OCI-LY1 (cell line): ENCODE results near the gene AGRN.

ENCODE experiments used
- H2AFZ ChIP-seq: fragments of 200-600 bp; sonication (generic), shearing (Covaris generic); 2 replicates; pipeline ENCODE4 v1.6.0; 2014; ENCODE audit warnings: antibody characterized with exemption, mild to moderate bottlenecking, low read length
- H3F3A ChIP-seq: fragments of 200-600 bp; sonication (generic), shearing (Covaris generic); 2 replicates; pipeline ENCODE4 v1.6.0; 2014; ENCODE audit warnings: mild to moderate bottlenecking, antibody characterized with exemption, low read length, moderate library complexity; ENCODE audit not compliant: insufficient read depth
- H3K27ac ChIP-seq: fragments of 200-600 bp; sonication (generic); 2 replicates; pipeline ENCODE4 v1.5.1; 2014; ENCODE audit warnings: low read length, mixed run types, mild to moderate bottlenecking, low read depth; ENCODE audit not compliant: poor library complexity, severe bottlenecking
- H3K27me3 ChIP-seq: fragments of 200-600 bp; sonication (generic); 2 replicates; pipeline ENCODE4 v1.6.0; 2014; ENCODE audit warnings: antibody characterized with exemption, mild to moderate bottlenecking, low read length, moderate library complexity; ENCODE audit not compliant: insufficient read depth
- H3K36me3 ChIP-seq: fragments of 200-600 bp; sonication (generic); 2 replicates; pipeline ENCODE4 v1.6.1; 2014; ENCODE audit warnings: mild to moderate bottlenecking, antibody characterized with exemption, low read length, moderate library complexity, mixed read lengths; ENCODE audit not compliant: insufficient read depth
- H3K4me1 ChIP-seq: fragments of 200-600 bp; sonication (generic); 2 replicates; pipeline ENCODE4 v1.5.1; 2014; ENCODE audit warnings: mild to moderate bottlenecking, low read length, moderate library complexity; ENCODE audit not compliant: insufficient read depth, severe bottlenecking
- H3K4me2 ChIP-seq: fragments of 200-600 bp; sonication (generic), shearing (Covaris generic); 2 replicates; pipeline ENCODE4 v1.6.1; 2014; ENCODE audit warnings: low read length
- H3K4me3 ChIP-seq: fragments of 200-600 bp; sonication (generic); 2 replicates; pipeline ENCODE4 v1.5.1; 2014; ENCODE audit warnings: low read length, low read depth, mild to moderate bottlenecking, mixed read lengths; ENCODE audit not compliant: poor library complexity, severe bottlenecking
- H3K79me2 ChIP-seq: fragments of 200-600 bp; shearing (Covaris generic); 2 replicates; pipeline ENCODE4 v1.6.1; 2016; ENCODE audit warnings: mixed run types, low read length, mixed read lengths; ENCODE audit not compliant: insufficient read depth
- H3K9ac ChIP-seq: fragments of 200-600 bp; sonication (generic), shearing (Covaris generic); 2 replicates; pipeline ENCODE4 v1.6.1; 2014; ENCODE audit warnings: mild to moderate bottlenecking, low read length, mixed read lengths
- H3K9me2 ChIP-seq: fragments of 200-600 bp; sonication (generic), shearing (Covaris generic); 2 replicates; pipeline ENCODE4 v1.6.1; 2014; ENCODE audit warnings: low read depth, mild to moderate bottlenecking, low read length, mixed read lengths
- H3K9me3 ChIP-seq: fragments of 200-600 bp; shearing (Covaris generic); 2 replicates; pipeline ENCODE4 v1.6.1; 2014; ENCODE audit warnings: low read length, mixed read lengths
- H4K20me1 ChIP-seq: fragments of 200-600 bp; sonication (generic), shearing (Covaris generic); 2 replicates; pipeline ENCODE4 v1.6.0; 2016; ENCODE audit warnings: mild to moderate bottlenecking, low read length; ENCODE audit not compliant: insufficient read depth
- EZH2 ChIP-seq: fragments of 200-600 bp; sonication (generic), shearing (Covaris generic); IDR thresholded peaks from 2 replicates; pipeline ENCODE4 v1.8.0; 2017; ENCODE audit warnings: borderline replicate concordance, mixed run types, mild to moderate bottlenecking, antibody characterized with exemption, low read length, moderate library complexity, mixed read lengths
- TF ChIP-seq, protein P1 (sequence below): fragments of 200-600 bp; sonication (generic), shearing (Covaris generic); IDR thresholded peaks from 2 replicates; pipeline ENCODE4 v1.5.1; 2017; ENCODE audit warnings: mild to moderate bottlenecking, antibody characterized with exemption, low read length, moderate library complexity, mixed read lengths

The AGRN gene

DNA sequence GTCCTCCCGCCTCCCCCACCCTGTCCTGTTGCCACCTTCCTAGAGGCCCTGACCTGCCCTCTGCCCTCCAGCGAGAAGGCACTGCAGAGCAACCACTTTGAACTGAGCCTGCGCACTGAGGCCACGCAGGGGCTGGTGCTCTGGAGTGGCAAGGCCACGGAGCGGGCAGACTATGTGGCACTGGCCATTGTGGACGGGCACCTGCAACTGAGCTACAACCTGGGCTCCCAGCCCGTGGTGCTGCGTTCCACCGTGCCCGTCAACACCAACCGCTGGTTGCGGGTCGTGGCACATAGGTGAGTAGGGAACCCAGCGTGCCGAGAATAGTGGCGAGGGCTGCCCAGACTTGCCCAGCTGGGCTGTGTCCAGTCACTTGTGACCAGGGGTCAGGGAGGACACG lies 33.8 kb downstream of the AGRN start:
- Histone ChIP-seq H3K4me3 (no peak overlapping the region), H3K9me2 (no peaks in the 10 kb centered on the region), H3K4me1 (no peaks in the 10 kb centered on the region), H3K79me2 (no peaks in the 10 kb centered on the region), H3K9me3 (no peaks in the 10 kb centered on the region), H4K20me1 (no peaks in the 10 kb centered on the region), H3K36me3 (no peaks in the 10 kb centered on the region), H2AFZ (no peak overlapping the region), H3K27ac (no peak overlapping the region), H3K4me2 (no peak overlapping the region), H3F3A (no peaks in the 10 kb centered on the region), H3K9ac (no peak overlapping the region), H3K27me3 (no peaks in the 10 kb centered on the region; the same call in 1 of the 2 replicates)
- TF ChIP-seq, protein P1, sequence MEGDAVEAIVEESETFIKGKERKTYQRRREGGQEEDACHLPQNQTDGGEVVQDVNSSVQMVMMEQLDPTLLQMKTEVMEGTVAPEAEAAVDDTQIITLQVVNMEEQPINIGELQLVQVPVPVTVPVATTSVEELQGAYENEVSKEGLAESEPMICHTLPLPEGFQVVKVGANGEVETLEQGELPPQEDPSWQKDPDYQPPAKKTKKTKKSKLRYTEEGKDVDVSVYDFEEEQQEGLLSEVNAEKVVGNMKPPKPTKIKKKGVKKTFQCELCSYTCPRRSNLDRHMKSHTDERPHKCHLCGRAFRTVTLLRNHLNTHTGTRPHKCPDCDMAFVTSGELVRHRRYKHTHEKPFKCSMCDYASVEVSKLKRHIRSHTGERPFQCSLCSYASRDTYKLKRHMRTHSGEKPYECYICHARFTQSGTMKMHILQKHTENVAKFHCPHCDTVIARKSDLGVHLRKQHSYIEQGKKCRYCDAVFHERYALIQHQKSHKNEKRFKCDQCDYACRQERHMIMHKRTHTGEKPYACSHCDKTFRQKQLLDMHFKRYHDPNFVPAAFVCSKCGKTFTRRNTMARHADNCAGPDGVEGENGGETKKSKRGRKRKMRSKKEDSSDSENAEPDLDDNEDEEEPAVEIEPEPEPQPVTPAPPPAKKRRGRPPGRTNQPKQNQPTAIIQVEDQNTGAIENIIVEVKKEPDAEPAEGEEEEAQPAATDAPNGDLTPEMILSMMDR = no peak
- TF ChIP-seq EZH2 = no peak

DNA sequence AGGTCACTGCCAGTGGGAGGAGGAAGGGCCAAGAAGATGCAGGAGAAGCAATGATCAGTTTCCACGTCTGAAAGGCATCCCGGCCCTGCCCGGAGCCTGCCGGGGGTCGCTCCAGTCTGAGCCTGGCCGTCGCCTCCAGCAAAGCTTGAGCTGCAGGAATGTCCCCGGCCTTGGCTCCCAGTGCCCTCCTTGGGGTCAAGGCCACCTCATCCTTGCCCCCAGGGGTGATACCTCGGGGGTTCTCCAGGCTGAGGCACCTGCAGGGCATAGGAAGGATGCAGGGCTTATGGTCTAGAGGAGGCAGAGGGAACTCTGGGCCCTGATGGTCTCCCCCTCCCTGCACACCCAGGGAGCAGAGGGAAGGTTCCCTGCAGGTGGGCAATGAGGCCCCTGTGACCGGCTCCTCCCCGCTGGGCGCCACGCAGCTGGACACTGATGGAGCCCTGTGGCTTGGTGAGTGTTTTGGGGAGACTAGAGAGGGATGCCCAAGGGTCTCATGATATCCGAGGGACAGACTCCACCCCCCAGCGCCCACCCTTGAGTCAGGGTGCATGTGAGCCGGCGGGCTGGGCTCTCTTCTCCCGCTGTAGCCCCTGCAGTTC lies 34.3 kb downstream of the AGRN start:
- no peaks in the 10 kb centered on the region; the same call in 1 of the 2 replicates for H3K27me3 ChIP-seq
- TF ChIP-seq, protein P1 = no peak
- TF ChIP-seq EZH2 = no peak
- H3K9me3 ChIP-seq = no peaks in the 10 kb centered on the region
- H3K4me1 ChIP-seq = peaks cover 4% of the 10 kb centered on the region
- H3K27ac ChIP-seq = no peak overlapping the region
- no peak overlapping the region for H3K4me3 ChIP-seq
- no peaks in the 10 kb centered on the region for H4K20me1 ChIP-seq
- no peaks in the 10 kb centered on the region for H3K79me2 ChIP-seq
- H3K4me2 ChIP-seq = no peak overlapping the region
- no peaks in the 10 kb centered on the region for H3K9me2 ChIP-seq
- no peak overlapping the region for H2AFZ ChIP-seq
- no peaks in the 10 kb centered on the region for H3K36me3 ChIP-seq
- H3F3A ChIP-seq = no peaks in the 10 kb centered on the region
- H3K9ac ChIP-seq = no peak overlapping the region

DNA sequence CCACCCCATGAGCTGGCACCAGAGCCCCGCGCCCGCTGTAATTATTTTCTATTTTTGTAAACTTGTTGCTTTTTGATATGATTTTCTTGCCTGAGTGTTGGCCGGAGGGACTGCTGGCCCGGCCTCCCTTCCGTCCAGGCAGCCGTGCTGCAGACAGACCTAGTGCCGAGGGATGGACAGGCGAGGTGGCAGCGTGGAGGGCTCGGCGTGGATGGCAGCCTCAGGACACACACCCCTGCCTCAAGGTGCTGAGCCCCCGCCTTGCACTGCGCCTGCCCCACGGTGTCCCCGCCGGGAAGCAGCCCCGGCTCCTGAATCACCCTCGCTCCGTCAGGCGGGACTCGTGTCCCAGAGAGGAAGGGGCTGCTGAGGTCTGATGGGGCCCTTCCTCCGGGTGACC lies 35.1 kb downstream of the AGRN start:
- H3F3A ChIP-seq = no peaks in the 10 kb centered on the region
- no peaks in the 10 kb centered on the region; the same call in 1 of the 2 replicates for H3K27me3 ChIP-seq
- H4K20me1 ChIP-seq = no peaks in the 10 kb centered on the region
- peaks cover 4% of the 10 kb centered on the region for H3K4me1 ChIP-seq
- no peaks in the 10 kb centered on the region for H3K79me2 ChIP-seq
- H3K27ac ChIP-seq = no peak overlapping the region
- H2AFZ ChIP-seq = no peak overlapping the region
- TF ChIP-seq, protein P1 = no peak
- no peak for TF ChIP-seq EZH2
- no peaks in the 10 kb centered on the region for H3K9me3 ChIP-seq
- H3K9me2 ChIP-seq = no peaks in the 10 kb centered on the region
- no peaks in the 10 kb centered on the region for H3K36me3 ChIP-seq
- H3K4me3 ChIP-seq = no peak overlapping the region
- H3K9ac ChIP-seq = no peak overlapping the region
- no peak overlapping the region for H3K4me2 ChIP-seq
